Esophagus squamous epithelium (tissue), 4 donors: ENCODE measurements around the gene BACE1-AS.

Experiments used
- POLR2A ChIP-seq, 4 donors: fragments of 450-650 bp; IDR thresholded peaks; one replicate each; pipeline ENCODE4 v1.6.1; 2017; ENCODE audit warnings: antibody characterized with exemption in 4 of 4, mild to moderate bottlenecking in 4 of 4, moderate library complexity in 3 of 4
- TF ChIP-seq, protein P1 (sequence below), 6 experiments: fragments of 450-650 bp in 4 of 6; fragments of 200-600 bp in 2 of 6; sonication (generic) in 2 of 6; IDR thresholded peaks; one replicate each; pipeline ENCODE4 v1.5.1; 2016 to 2019; ENCODE audit warnings: antibody characterized with exemption in 6 of 6, mild to moderate bottlenecking in 4 of 6, moderate library complexity in 4 of 6

- TF ChIP-seq, protein P1, sequence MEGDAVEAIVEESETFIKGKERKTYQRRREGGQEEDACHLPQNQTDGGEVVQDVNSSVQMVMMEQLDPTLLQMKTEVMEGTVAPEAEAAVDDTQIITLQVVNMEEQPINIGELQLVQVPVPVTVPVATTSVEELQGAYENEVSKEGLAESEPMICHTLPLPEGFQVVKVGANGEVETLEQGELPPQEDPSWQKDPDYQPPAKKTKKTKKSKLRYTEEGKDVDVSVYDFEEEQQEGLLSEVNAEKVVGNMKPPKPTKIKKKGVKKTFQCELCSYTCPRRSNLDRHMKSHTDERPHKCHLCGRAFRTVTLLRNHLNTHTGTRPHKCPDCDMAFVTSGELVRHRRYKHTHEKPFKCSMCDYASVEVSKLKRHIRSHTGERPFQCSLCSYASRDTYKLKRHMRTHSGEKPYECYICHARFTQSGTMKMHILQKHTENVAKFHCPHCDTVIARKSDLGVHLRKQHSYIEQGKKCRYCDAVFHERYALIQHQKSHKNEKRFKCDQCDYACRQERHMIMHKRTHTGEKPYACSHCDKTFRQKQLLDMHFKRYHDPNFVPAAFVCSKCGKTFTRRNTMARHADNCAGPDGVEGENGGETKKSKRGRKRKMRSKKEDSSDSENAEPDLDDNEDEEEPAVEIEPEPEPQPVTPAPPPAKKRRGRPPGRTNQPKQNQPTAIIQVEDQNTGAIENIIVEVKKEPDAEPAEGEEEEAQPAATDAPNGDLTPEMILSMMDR (IDR thresholded peaks at IDR 0.05) = no peak
- no peak for TF ChIP-seq POLR2A (IDR thresholded peaks at IDR 0.05)
Observed at GRCh38 chr11:117313828-117314768, 23.0 kb downstream of the BACE1-AS start.
